Endothelial cell (in vitro differentiated cells): Measurements from ENCODE around the gene SAC3D1. TPM values are rescaled to one million over a fixed set of nuclear protein-coding genes. Genes with fewer than 3 reads are reported as not detected.
A peak's percentile ranks its signal among the peaks of the same experiment; 100 is the strongest.

ENCODE experiments used
- DNase-seq: peaks from one replicate; pipeline ENCODE4 v3.0.0; 2021; ENCODE audit warnings: low spot score
- H3K27ac Mint-ChIP-seq: one replicate; pipeline ENCODE4 v1.8.0; 2021; ENCODE audit warnings: mixed read lengths, inconsistent platforms; ENCODE audit not compliant: unreplicated experiment
- H3K27me3 Mint-ChIP-seq: one replicate; pipeline ENCODE4 v1.8.0; 2021; ENCODE audit warnings: mild to moderate bottlenecking, moderate library complexity, mixed read lengths, inconsistent platforms; ENCODE audit not compliant: unreplicated experiment
- H3K36me3 Mint-ChIP-seq: one replicate; pipeline ENCODE4 v1.8.0; 2021; ENCODE audit warnings: mild to moderate bottlenecking, low read depth, mixed read lengths, inconsistent platforms; ENCODE audit not compliant: unreplicated experiment
- H3K4me1 Mint-ChIP-seq: one replicate; pipeline ENCODE4 v1.8.0; 2021; ENCODE audit warnings: mild to moderate bottlenecking, mixed read lengths, inconsistent platforms; ENCODE audit not compliant: unreplicated experiment
- H3K4me3 Mint-ChIP-seq: one replicate; pipeline ENCODE4 v1.8.0; 2021; ENCODE audit warnings: mild to moderate bottlenecking, mixed read lengths, inconsistent platforms; ENCODE audit not compliant: unreplicated experiment
- H3K9me3 Mint-ChIP-seq: one replicate; pipeline ENCODE4 v1.8.0; 2021; ENCODE audit warnings: mixed read lengths, inconsistent platforms; ENCODE audit not compliant: unreplicated experiment
- total RNA-seq: library from RNA; stranded (reverse); fragmentation: NEBNext Ultra II Directional; extraction: Animal tissue kit (Norgen Biotek cat#: 25700); gene quantifications from one replicate; pipeline ENCODE4 v1.2.1, GENCODE V29; 2021; ENCODE audit not compliant: unreplicated experiment
- TF ChIP-seq, protein P1 (sequence below): fragments of 200-600 bp; sonication (generic); IDR thresholded peaks from one replicate; pipeline ENCODE4 v1.5.0; 2021; ENCODE audit warnings: antibody characterized with exemption; ENCODE audit not compliant: unreplicated experiment

The SAC3D1 gene
- total RNA-seq, 1 donor from 2014 or later: 4.8 TPM

DNA sequence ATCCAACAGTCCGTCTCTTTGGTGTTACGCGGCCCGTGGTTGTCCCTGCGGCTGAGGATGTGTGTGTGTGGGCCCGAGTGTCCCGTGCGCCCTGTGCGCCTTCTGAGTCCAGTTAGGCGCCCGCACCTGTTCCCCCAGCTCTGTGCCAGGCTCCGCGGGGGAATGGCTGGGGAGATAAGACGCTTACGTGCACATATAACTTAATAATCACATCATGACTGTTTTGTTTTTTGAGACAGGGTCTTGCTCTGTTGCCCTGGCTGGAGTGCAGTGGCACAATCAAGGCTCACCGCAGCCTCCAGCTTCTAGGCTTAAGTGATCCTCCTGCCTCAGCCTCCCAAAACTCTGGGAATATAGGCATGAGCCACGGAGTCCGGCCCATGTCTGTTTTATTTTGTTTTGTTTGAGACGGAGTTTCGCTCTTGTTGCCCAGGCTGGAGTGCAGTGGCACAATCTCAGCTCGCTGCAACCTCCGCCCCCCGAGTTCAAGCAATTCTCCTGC is 26.2 kb upstream of the SAC3D1 start:
- no peak for DNase-seq
- H3K27me3 Mint-ChIP-seq: peaks cover 2% of the 10 kb centered on the region
- TF ChIP-seq, protein P1, sequence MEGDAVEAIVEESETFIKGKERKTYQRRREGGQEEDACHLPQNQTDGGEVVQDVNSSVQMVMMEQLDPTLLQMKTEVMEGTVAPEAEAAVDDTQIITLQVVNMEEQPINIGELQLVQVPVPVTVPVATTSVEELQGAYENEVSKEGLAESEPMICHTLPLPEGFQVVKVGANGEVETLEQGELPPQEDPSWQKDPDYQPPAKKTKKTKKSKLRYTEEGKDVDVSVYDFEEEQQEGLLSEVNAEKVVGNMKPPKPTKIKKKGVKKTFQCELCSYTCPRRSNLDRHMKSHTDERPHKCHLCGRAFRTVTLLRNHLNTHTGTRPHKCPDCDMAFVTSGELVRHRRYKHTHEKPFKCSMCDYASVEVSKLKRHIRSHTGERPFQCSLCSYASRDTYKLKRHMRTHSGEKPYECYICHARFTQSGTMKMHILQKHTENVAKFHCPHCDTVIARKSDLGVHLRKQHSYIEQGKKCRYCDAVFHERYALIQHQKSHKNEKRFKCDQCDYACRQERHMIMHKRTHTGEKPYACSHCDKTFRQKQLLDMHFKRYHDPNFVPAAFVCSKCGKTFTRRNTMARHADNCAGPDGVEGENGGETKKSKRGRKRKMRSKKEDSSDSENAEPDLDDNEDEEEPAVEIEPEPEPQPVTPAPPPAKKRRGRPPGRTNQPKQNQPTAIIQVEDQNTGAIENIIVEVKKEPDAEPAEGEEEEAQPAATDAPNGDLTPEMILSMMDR: no peak
- H3K36me3 Mint-ChIP-seq: peaks cover 12% of the 10 kb centered on the region
- H3K9me3 Mint-ChIP-seq: no peaks in the 10 kb centered on the region
- H3K4me1 Mint-ChIP-seq: peaks cover 13% of the 10 kb centered on the region
- H3K4me3 Mint-ChIP-seq: peak overlapping the region; percentile 89
- H3K27ac Mint-ChIP-seq: no peak overlapping the region

DNA sequence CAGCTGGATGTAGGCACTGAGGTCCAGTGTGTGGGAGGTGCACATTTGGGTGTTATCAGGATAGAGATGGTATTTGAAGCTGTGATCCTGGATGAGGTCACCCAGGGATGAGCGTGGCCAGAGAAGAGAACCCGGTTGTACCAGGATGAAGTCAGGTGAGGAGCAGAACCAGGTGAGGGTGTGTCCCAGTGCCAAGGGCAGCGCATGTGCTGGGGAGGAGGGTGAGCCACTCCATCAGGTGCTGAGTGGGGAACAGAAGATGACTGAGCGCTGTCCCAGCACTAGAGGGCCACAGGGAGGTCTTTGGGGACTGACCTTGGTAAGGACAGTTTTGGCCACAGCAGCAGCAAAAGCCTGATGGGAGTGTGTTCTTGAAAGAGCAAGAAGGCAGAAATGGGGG is 24.3 kb upstream of the SAC3D1 start:
- Mint-ChIP-seq H3K4me3 (peak overlapping the region; percentile 61), H3K27ac (no peak overlapping the region)

DNA sequence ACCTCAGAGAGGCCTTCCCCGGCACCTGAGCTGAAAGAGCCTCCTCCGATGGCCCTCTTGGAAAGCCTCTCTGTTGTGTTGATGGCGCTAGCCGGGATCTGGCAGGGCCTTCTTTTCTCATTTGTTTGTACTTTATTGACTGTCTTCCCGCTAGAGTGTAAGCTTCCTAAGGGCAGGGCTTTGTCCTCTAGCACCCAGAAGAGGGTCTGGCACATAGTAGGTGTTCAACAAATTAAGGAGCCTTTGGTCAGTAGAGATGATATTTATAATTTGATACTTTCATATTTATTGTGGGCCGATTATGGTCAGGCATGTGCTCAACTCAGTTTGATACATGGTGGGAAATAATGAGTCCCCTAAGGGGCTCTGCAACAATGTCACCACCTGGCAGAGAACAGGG is 23.1 kb upstream of the SAC3D1 start:
- DNase-seq: no peak
- peaks cover 11% of the 10 kb centered on the region for H3K4me1 Mint-ChIP-seq
- TF ChIP-seq, protein P1: no peak
- H3K4me3 Mint-ChIP-seq: no peak overlapping the region
- no peak overlapping the region for H3K27ac Mint-ChIP-seq
- peaks cover 13% of the 10 kb centered on the region for H3K36me3 Mint-ChIP-seq
- H3K9me3 Mint-ChIP-seq: no peaks in the 10 kb centered on the region
- peaks cover 2% of the 10 kb centered on the region for H3K27me3 Mint-ChIP-seq

More for the DNA sequence above, 24.3 kb upstream of the SAC3D1 start:
- Mint-ChIP-seq H3K27me3 (peaks cover 2% of the 10 kb centered on the region), H3K9me3 (no peaks in the 10 kb centered on the region), H3K4me1 (peaks cover 13% of the 10 kb centered on the region), H3K36me3 (peaks cover 13% of the 10 kb centered on the region)
- no peak for DNase-seq
- TF ChIP-seq, protein P1: no peak

DNA sequence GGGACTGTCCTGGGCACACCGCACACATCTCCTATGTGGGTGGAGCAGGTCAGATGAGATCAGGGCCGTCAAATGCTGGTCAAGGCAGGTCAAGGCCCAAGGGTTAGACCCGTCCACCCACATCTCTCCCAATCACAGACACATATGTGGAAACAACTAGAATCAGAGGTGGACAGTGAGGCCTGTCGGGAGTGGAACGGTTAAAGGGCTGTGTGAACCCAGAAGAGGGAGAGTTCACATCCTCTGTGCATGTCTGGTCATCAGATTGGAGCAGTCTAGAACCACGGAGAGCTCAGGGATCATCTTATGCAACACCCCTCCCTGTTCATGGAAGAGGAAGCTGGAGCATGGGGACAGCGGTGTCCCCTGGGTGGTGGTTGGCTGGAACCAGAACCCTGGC is 21.2 kb upstream of the SAC3D1 start:
- Mint-ChIP-seq H3K9me3 (no peaks in the 10 kb centered on the region), H3K4me3 (peak overlapping the region; percentile 68), H3K27ac (no peak overlapping the region), H3K36me3 (peaks cover 13% of the 10 kb centered on the region), H3K4me1 (peaks cover 7% of the 10 kb centered on the region), H3K27me3 (peaks cover 2% of the 10 kb centered on the region)
- TF ChIP-seq, protein P1: no peak
- no peak for DNase-seq

DNA sequence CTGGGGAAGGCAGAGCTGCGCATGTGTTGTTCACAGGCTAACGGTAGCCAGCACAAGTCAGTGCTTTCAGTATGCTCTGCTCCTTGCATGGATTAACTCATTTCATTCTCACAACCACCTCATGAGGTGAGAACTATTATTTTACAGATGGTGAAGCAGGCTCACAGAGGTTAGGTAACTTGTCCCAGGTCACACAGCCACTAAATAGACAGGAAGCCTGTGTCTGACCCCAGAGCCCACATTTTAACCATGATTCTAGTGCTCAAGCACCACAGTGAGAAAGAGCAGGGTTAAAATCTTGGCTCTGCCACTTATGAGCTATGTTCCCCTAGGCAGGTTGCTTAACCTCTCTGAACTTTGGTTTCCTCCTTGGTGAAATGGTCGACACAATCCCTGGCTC is 20.0 kb upstream of the SAC3D1 start:
- Mint-ChIP-seq H3K4me1 (peaks cover 7% of the 10 kb centered on the region), H3K27me3 (no peaks in the 10 kb centered on the region), H3K4me3 (peak overlapping the region; percentile 21), H3K36me3 (peaks cover 13% of the 10 kb centered on the region), H3K9me3 (no peaks in the 10 kb centered on the region), H3K27ac (no peak overlapping the region)
- TF ChIP-seq, protein P1: no peak
- DNase-seq: no peak
